Hepatocyte (in vitro differentiated cells): ENCODE measurements around the gene TUSC7. TPM values are rescaled to one million over a fixed set of nuclear protein-coding genes. Genes with fewer than 3 reads are reported as not detected.

Source experiments
- DNase-seq: peaks from one replicate; pipeline ENCODE4 v3.0.0-alpha.2; 2016; ENCODE audit warnings: low spot score
- H2AFZ ChIP-seq: fragments of 200-600 bp; sonication (generic); 2 replicates; pipeline ENCODE4 v1.6.0; 2016; ENCODE audit warnings: antibody characterized with exemption, mild to moderate bottlenecking
- H3K27ac ChIP-seq: fragments of 200-600 bp; sonication (generic); 2 replicates; pipeline ENCODE4 v1.5.1; 2016; ENCODE audit warnings: mild to moderate bottlenecking
- H3K27me3 ChIP-seq: fragments of 200-600 bp; sonication (generic); 2 replicates; pipeline ENCODE4 v1.6.1; 2016
- H3K36me3 ChIP-seq: fragments of 200-600 bp; sonication (generic); replicated peaks from 2 replicates; pipeline ENCODE4 v1.5.1; 2016; ENCODE audit warnings: low read depth; ENCODE audit not compliant: insufficient read depth
- H3K4me1 ChIP-seq: fragments of 200-600 bp; sonication (generic); 2 replicates; pipeline ENCODE4 v1.5.1; 2016; ENCODE audit warnings: mild to moderate bottlenecking, moderate library complexity; ENCODE audit not compliant: insufficient read depth
- H3K4me2 ChIP-seq: fragments of 200-600 bp; sonication (generic); 2 replicates; pipeline ENCODE4 v1.6.0; 2016
- H3K4me3 ChIP-seq: fragments of 200-600 bp; sonication (generic); 2 replicates; pipeline ENCODE4 v1.5.1; 2016; ENCODE audit warnings: mild to moderate bottlenecking
- H3K79me2 ChIP-seq: fragments of 200-600 bp; sonication (generic); 2 replicates; pipeline ENCODE4 v1.6.0; 2017; ENCODE audit warnings: mild to moderate bottlenecking
- H3K9me2 ChIP-seq: fragments of 200-600 bp; sonication (generic); replicated peaks from 2 replicates; pipeline ENCODE4 v1.6.0; 2017; ENCODE audit warnings: mild to moderate bottlenecking; ENCODE audit not compliant: insufficient read depth
- H3K9me3 ChIP-seq: fragments of 200-600 bp; sonication (generic); 2 replicates; pipeline ENCODE4 v1.5.1; 2016; ENCODE audit warnings: low read depth, mild to moderate bottlenecking
- H4K20me1 ChIP-seq: fragments of 200-600 bp; sonication (generic); 2 replicates; pipeline ENCODE4 v1.6.0; 2016; ENCODE audit warnings: mild to moderate bottlenecking; ENCODE audit not compliant: insufficient read depth, poor library complexity, severe bottlenecking
- CTCF ChIP-seq: fragments of 200-600 bp; sonication (generic); IDR thresholded peaks from 2 replicates; pipeline ENCODE4 v1.5.1; 2016; ENCODE audit warnings: antibody characterized with exemption, mild to moderate bottlenecking; ENCODE audit not compliant: poor library complexity
- EZH2 ChIP-seq: fragments of 200-600 bp; sonication (generic); IDR thresholded peaks from 2 replicates; pipeline ENCODE4 v1.6.1; 2016; ENCODE audit warnings: antibody characterized with exemption, mild to moderate bottlenecking, borderline replicate concordance
- EZH2phosphoT487 ChIP-seq: fragments of 200-600 bp; sonication (generic); IDR thresholded peaks from one replicate; pipeline ENCODE4 v1.6.1; 2018; ENCODE audit warnings: antibody characterized with exemption, mild to moderate bottlenecking, low read depth, moderate library complexity; ENCODE audit not compliant: unreplicated experiment, severe bottlenecking
- WGBS: methylation state at CpG from one replicate; pipeline ENCODE4 v1.1.6; 2016; ENCODE audit warnings: low lambda C conversion rate; ENCODE audit errors: missing lambda C conversion rate; 5-methylcytosine and 5-hydroxymethylcytosine counted together
- polyA plus RNA-seq: library from polyadenylated mRNA; unstranded; fragments of >200 nt; fragmentation: Nextera tagmentation; extraction: Ambion mirVana; gene quantifications from 2 replicates; pipeline ENCODE4 v1.2.1, GENCODE V29; 2016
- total RNA-seq: library from RNA; depleted of rRNA; stranded (reverse); fragments of >200 nt; gene quantifications from 2 replicates; pipeline ENCODE4 v1.2.3, GENCODE V29; 2014

The TUSC7 gene
- total and polyA plus RNA-seq, 2 experiments from 2014 or later = 0.17 TPM; not detected in 1

GRCh38 chr3:116667324-116667723, 42.3 kb upstream of the TUSC7 start:
- Histone ChIP-seq H3K9me3 (no peaks in the 10 kb centered on the region), H2AFZ (no peak overlapping the region), H4K20me1 (no peaks in the 10 kb centered on the region), H3K79me2 (no peaks in the 10 kb centered on the region), H3K27me3 (no peaks in the 10 kb centered on the region), H3K36me3 (no peaks in the 10 kb centered on the region), H3K4me2 (no peak overlapping the region), H3K4me3 (no peak overlapping the region), H3K27ac (no peak overlapping the region), H3K4me1 (peaks cover 3% of the 10 kb centered on the region), H3K9me2 (no peaks in the 10 kb centered on the region)
- TF ChIP-seq CTCF (no peak), EZH2 (no peak), EZH2phosphoT487 (no peak)
- DNase-seq = no peak

- Histone ChIP-seq H2AFZ (no peak overlapping the region), H3K36me3 (no peaks in the 10 kb centered on the region), H3K9me2 (no peaks in the 10 kb centered on the region), H3K79me2 (no peaks in the 10 kb centered on the region), H3K4me1 (peaks cover 3% of the 10 kb centered on the region), H3K27me3 (no peaks in the 10 kb centered on the region), H3K4me2 (no peak overlapping the region), H3K4me3 (no peak overlapping the region), H4K20me1 (no peaks in the 10 kb centered on the region), H3K27ac (no peak overlapping the region), H3K9me3 (no peaks in the 10 kb centered on the region)
- WGBS = 100% methylated on average over 1 of the region's 1 CpG
- TF ChIP-seq CTCF = no peak
- TF ChIP-seq EZH2 = no peak
- TF ChIP-seq EZH2phosphoT487 = no peak
- no peak for DNase-seq
These were observed 41.8 kb upstream of the TUSC7 start for GRCh38 chr3:116667791-116668190.

GRCh38 chr3:116669576-116669975, 40.0 kb upstream of the TUSC7 start:
- Histone ChIP-seq H3K79me2 (no peaks in the 10 kb centered on the region), H3K4me3 (no peak overlapping the region), H4K20me1 (no peaks in the 10 kb centered on the region), H3K4me1 (no peaks in the 10 kb centered on the region), H3K36me3 (no peaks in the 10 kb centered on the region), H3K4me2 (no peak overlapping the region), H3K27ac (no peak overlapping the region), H3K27me3 (no peaks in the 10 kb centered on the region), H3K9me3 (no peaks in the 10 kb centered on the region), H2AFZ (no peak overlapping the region), H3K9me2 (peaks cover 5% of the 10 kb centered on the region)
- no peak for DNase-seq
- TF ChIP-seq EZH2phosphoT487 (no peak), EZH2 (no peak), CTCF (no peak)
- WGBS = 76% methylated on average over 3 of the region's 3 CpGs

GRCh38 chr3:116671151-116671550, 38.4 kb upstream of the TUSC7 start:
- Histone ChIP-seq H2AFZ (no peak overlapping the region), H3K27me3 (no peaks in the 10 kb centered on the region), H3K79me2 (no peaks in the 10 kb centered on the region), H3K4me3 (no peak overlapping the region), H3K36me3 (no peaks in the 10 kb centered on the region), H3K4me2 (no peak overlapping the region), H3K27ac (no peak overlapping the region), H3K9me2 (peaks cover 5% of the 10 kb centered on the region), H4K20me1 (no peaks in the 10 kb centered on the region), H3K4me1 (no peaks in the 10 kb centered on the region), H3K9me3 (no peaks in the 10 kb centered on the region)
- TF ChIP-seq EZH2phosphoT487 (no peak), EZH2 (no peak), CTCF (no peak)
- 92% methylated on average over 1 of the region's 1 CpG for WGBS
- no peak for DNase-seq
